ENCODE results near the gene HOXB5. TPM values are rescaled to one million over a fixed set of nuclear protein-coding genes. Genes with fewer than 3 reads are reported as not detected.

HOXB5 gene
- total RNA-seq, 5 donors from 2014 or later (not counting 1 experiment from before 2014, with no cell fraction given): not detected

DNA sequence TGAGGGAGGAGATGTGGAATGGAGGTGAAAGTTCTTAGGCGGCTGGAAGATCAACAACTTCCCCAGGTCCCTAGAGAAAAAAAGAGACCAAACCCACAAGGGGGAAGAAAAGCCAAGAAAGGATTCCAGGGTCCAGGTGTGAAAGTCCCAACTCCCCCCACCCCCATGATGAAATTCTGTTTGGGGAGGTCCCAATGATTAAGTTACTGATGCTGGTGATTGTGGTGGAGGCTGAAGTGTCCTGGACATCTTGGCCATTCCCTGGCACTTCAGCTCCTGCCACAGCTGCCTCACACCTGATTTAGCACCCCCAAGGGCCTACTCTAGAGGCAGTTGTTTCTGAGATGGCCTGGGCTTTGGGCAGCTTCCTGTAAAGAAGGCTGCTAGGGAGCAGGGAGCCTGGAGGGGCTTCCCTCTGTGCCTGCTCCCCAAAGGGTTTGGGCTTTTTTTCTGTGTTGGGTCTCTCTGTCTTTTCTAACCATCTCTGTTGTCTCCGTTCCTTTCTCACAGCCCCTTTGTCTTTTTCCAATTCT lies 28.5 kb downstream of the HOXB5 start:
- Mint-ChIP-seq H3K27me3 (peaks cover 7 to 26% of the 10 kb centered on the region in 2 donors), H3K4me1 (peaks cover 0 to 27% (median 16%) of the 10 kb centered on the region in 3 donors), H3K36me3 (peaks cover 8% of the 10 kb centered on the region), H3K4me3 (peak overlapping the region in 1 of 3 donors; percentile 34), H3K27ac (no peak overlapping the region), H3K9me3 (no peaks in the 10 kb centered on the region)
- Histone ChIP-seq H3K27ac (ENCODE audit: low read length) (no peak overlapping the region), H3K4me1 (ENCODE audit: control insufficient read depth in 1 of 2, extremely low read depth in 1 of 2, insufficient read depth in 2 of 2, low read length in 2 of 2) (peaks cover 2 to 16% of the 10 kb centered on the region in 2 experiments), H3K4me3 (ENCODE audit: control insufficient read depth in 1 of 2, extremely low read depth in 1 of 2, low read length in 1 of 2) (no peak overlapping the region), H3K36me3 (ENCODE audit: control insufficient read depth in 2 of 2, extremely low read depth in 1 of 2, insufficient read depth in 1 of 2, low read length in 1 of 2) (no peaks in the 10 kb centered on the region), H3K27me3 (replicated peaks in 1 of 2; ENCODE audit: control insufficient read depth in 2 of 2, extremely low read depth in 1 of 2, insufficient read depth in 2 of 2, low read length in 1 of 2) (peaks cover 0 to 35% of the 10 kb centered on the region in 2 experiments), H3K9me3 (no peaks in the 10 kb centered on the region)
- WGBS (ENCODE audit: insufficient coverage): no CpG with 5 or more reads among the region's 2 CpGs
- ChIA-PET POLR2A (interaction anchor here in 1 of 2 donors (0.5 kb wide), 1 partner anchor 12 kb away, joined by 3 read pairs; no protein-coding TSS in a partner anchor), CTCF (no interaction called here)
- no peak for ATAC-seq (replicated peaks in 1 of 4)
- DNase-seq: no peak

DNA sequence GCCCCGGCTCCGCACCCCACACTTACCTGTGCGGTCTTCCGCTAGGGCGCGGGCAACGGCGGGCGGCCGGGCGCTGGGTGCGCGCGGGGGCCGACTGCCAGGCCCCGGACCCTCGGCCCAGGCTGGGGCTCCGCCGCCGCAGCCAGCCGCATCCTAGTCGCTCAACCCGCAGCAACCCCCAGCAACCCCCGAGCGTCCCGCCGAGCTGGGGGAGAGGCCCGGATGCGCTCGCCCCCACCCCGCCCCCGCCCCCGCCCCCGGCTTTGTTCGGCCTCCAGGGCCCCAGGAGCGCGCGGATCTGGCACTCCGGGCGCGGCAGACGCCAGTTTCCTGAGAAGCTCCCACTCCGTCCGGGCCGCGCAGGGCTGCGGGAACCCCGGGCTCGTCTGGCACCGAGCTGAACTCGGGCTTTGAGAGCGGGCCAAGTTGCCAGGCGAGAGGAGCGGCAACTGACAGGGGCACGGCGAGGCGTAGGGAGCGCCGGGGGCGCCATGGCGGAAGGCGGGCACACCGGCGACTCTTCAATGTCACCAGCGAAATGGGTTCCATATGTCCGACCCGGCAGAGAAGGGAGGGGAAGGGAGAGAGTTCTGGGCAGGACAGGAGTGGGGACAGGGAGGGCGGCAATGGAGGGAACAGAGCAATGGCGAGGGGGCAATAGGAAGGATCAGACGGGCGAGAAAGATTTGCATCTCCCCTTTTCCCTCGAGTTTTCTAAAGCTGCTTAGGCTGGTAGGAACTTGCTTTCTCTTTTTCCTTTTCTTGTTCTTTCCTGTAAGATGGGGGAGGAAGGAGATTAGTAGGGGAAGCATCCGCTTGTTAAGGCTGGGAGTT lies 29.2 kb downstream of the HOXB5 start:
- H3K27me3 ChIP-seq (replicated peaks in 1 of 2; ENCODE audit: control insufficient read depth in 2 of 2, extremely low read depth in 1 of 2, insufficient read depth in 2 of 2, low read length in 1 of 2): peaks cover 0 to 39% of the 10 kb centered on the region in 2 experiments
- ChIA-PET POLR2A (interaction anchor here in 1 of 2 donors (0.5 kb wide), 1 partner anchor 13 kb away, joined by 3 read pairs; no protein-coding TSS in a partner anchor), CTCF (no interaction called here)
- no peaks in the 10 kb centered on the region for H3K9me3 ChIP-seq
- Mint-ChIP-seq H3K4me3 (peak overlapping the region in 2 of 3 donors; percentile 34 to 53), H3K36me3 (peaks cover 8% of the 10 kb centered on the region), H3K9me3 (no peaks in the 10 kb centered on the region), H3K27ac (no peak overlapping the region), H3K4me1 (peaks cover 0 to 27% (median 16%) of the 10 kb centered on the region in 3 donors), H3K27me3 (peaks cover 7 to 20% of the 10 kb centered on the region in 2 donors)
- DNase-seq (no peak), ATAC-seq (replicated peaks in 1 of 4) (peak; percentile 40 to 47 (median 44))
- no peaks in the 10 kb centered on the region for H3K36me3 ChIP-seq (ENCODE audit: control insufficient read depth in 2 of 2, extremely low read depth in 1 of 2, insufficient read depth in 1 of 2, low read length in 1 of 2)
- H3K27ac ChIP-seq (ENCODE audit: low read length): no peak overlapping the region
- H3K4me1 ChIP-seq (ENCODE audit: control insufficient read depth in 1 of 2, extremely low read depth in 1 of 2, insufficient read depth in 2 of 2, low read length in 2 of 2): peaks cover 2 to 16% of the 10 kb centered on the region in 2 experiments
- 60% methylated on average over 45 of the region's 73 CpGs for WGBS (ENCODE audit: insufficient coverage)
- H3K4me3 ChIP-seq (ENCODE audit: control insufficient read depth in 1 of 2, extremely low read depth in 1 of 2, low read length in 1 of 2): no peak overlapping the region

DNA sequence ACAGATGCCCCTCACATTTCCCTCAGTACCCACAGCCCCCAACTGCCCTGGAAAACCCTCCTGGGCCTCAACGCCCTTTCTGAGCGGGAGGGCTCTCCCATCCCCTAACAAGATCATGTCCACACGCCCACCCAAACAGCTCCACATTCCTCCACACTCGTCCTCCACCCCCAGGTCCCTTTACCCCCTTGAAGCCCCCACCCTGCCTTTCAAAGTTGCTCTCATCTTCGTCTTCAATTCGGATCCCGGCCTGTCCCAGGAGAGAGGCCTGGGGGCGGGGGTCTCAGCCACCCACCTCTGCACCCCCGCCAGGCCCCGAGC lies 29.8 kb downstream of the HOXB5 start:
- Histone ChIP-seq H3K27me3 (replicated peaks in 1 of 2; ENCODE audit: control insufficient read depth in 2 of 2, extremely low read depth in 1 of 2, insufficient read depth in 2 of 2, low read length in 1 of 2) (peaks cover 0 to 41% of the 10 kb centered on the region in 2 experiments), H3K4me3 (ENCODE audit: control insufficient read depth in 1 of 2, extremely low read depth in 1 of 2, low read length in 1 of 2) (no peak overlapping the region), H3K4me1 (ENCODE audit: control insufficient read depth in 1 of 2, extremely low read depth in 1 of 2, insufficient read depth in 2 of 2, low read length in 2 of 2) (peaks cover 2 to 16% of the 10 kb centered on the region in 2 experiments), H3K36me3 (ENCODE audit: control insufficient read depth in 2 of 2, extremely low read depth in 1 of 2, insufficient read depth in 1 of 2, low read length in 1 of 2) (no peaks in the 10 kb centered on the region), H3K27ac (ENCODE audit: low read length) (no peak overlapping the region), H3K9me3 (no peaks in the 10 kb centered on the region)
- peaks cover 0 to 24% (median 16%) of the 10 kb centered on the region in 3 donors for H3K4me1 Mint-ChIP-seq
- POLR2A ChIA-PET: no interaction called here
- CTCF ChIA-PET: no interaction called here
- H3K27ac Mint-ChIP-seq: no peak overlapping the region
- H3K36me3 Mint-ChIP-seq: peaks cover 5% of the 10 kb centered on the region
- 93% methylated on average over 8 of the region's 10 CpGs for WGBS (ENCODE audit: insufficient coverage)
- DNase-seq (no peak), ATAC-seq (replicated peaks in 1 of 4) (no peak)
- H3K9me3 Mint-ChIP-seq: no peaks in the 10 kb centered on the region
- peak overlapping the region in 1 of 3 donors; percentile 53 for H3K4me3 Mint-ChIP-seq
- H3K27me3 Mint-ChIP-seq: peaks cover 10 to 16% of the 10 kb centered on the region in 2 donors

DNA sequence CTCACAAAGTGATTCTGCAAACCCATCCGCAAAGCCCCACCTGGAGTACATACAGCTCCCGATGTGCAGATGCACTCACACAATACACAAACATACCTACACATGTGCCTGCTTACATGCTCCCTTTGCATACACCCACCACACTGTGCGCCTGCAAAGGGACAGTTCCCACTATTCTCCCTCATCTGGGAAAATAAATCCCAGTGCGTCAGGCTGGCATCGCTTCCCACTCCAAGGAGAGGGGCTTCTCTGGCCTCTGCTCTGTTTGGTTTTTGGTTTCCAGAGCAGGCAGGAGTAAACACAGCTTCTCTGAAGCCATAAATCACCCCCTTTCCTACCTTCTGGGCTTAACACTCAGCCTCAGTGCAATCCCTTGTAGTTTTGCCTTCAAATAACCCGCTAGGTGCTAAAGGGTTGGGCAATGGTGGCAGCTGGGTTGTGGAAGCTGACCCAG lies 30.2 kb downstream of the HOXB5 start:
- H3K27ac Mint-ChIP-seq: no peak overlapping the region
- Histone ChIP-seq H3K36me3 (ENCODE audit: control insufficient read depth in 2 of 2, extremely low read depth in 1 of 2, insufficient read depth in 1 of 2, low read length in 1 of 2) (no peaks in the 10 kb centered on the region), H3K27ac (ENCODE audit: low read length) (no peak overlapping the region), H3K27me3 (replicated peaks in 1 of 2; ENCODE audit: control insufficient read depth in 2 of 2, extremely low read depth in 1 of 2, insufficient read depth in 2 of 2, low read length in 1 of 2) (peaks cover 0 to 38% of the 10 kb centered on the region in 2 experiments), H3K9me3 (no peaks in the 10 kb centered on the region), H3K4me3 (ENCODE audit: control insufficient read depth in 1 of 2, extremely low read depth in 1 of 2, low read length in 1 of 2) (no peak overlapping the region), H3K4me1 (ENCODE audit: control insufficient read depth in 1 of 2, extremely low read depth in 1 of 2, insufficient read depth in 2 of 2, low read length in 2 of 2) (peaks cover 2 to 16% of the 10 kb centered on the region in 2 experiments)
- H3K4me3 Mint-ChIP-seq: peak overlapping the region in 1 of 3 donors; percentile 53
- POLR2A ChIA-PET: interaction anchor here in 1 of 2 donors (0.5 kb wide), 1 partner anchor 1915 kb away, joined by 9 read pairs; no protein-coding TSS in a partner anchor
- no peak for ATAC-seq (replicated peaks in 1 of 4)
- DNase-seq: no peak
- H3K4me1 Mint-ChIP-seq: peaks cover 0 to 20% (median 12%) of the 10 kb centered on the region in 3 donors
- WGBS (ENCODE audit: insufficient coverage): 100% methylated on average over 6 of the region's 6 CpGs
- H3K9me3 Mint-ChIP-seq: no peaks in the 10 kb centered on the region
- peaks cover 5% of the 10 kb centered on the region for H3K36me3 Mint-ChIP-seq
- CTCF ChIA-PET: no interaction called here
- peaks cover 13 to 17% of the 10 kb centered on the region in 2 donors for H3K27me3 Mint-ChIP-seq

DNA sequence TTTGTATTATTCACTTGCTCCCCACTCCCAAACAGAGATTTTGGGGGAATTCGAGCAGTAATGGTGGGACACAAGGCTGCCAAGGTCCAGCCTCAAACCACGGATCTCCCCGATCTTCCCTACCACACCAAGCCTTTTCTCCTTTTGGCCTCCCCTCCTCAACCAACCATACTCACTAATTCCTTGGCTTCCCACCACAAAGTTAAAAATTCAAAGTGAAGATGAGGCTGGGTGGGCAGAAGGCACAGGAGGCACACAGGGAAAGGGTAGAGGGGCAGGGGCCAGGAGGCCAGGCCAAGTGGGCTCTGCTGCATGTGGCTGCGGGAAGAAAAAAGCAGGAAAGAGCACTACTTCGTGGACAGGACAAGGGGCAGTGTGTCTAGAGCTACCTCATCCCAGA lies 30.6 kb downstream of the HOXB5 start:
- peaks cover 3% of the 10 kb centered on the region for H3K36me3 Mint-ChIP-seq
- no peak overlapping the region for H3K27ac Mint-ChIP-seq
- ChIA-PET POLR2A (interaction anchor here in 1 of 2 donors (0.5 kb wide), 1 partner anchor 1915 kb away, joined by 9 read pairs; no protein-coding TSS in a partner anchor), CTCF (no interaction called here)
- no peak overlapping the region for H3K4me3 Mint-ChIP-seq
- H3K4me1 Mint-ChIP-seq: peaks cover 0 to 17% (median 10%) of the 10 kb centered on the region in 3 donors
- H3K36me3 ChIP-seq (ENCODE audit: control insufficient read depth in 2 of 2, extremely low read depth in 1 of 2, insufficient read depth in 1 of 2, low read length in 1 of 2): no peaks in the 10 kb centered on the region
- H3K27me3 Mint-ChIP-seq: peaks cover 16 to 18% of the 10 kb centered on the region in 2 donors
- H3K9me3 ChIP-seq: no peaks in the 10 kb centered on the region
- no peak overlapping the region for H3K27ac ChIP-seq (ENCODE audit: low read length)
- no peak overlapping the region for H3K4me3 ChIP-seq (ENCODE audit: control insufficient read depth in 1 of 2, extremely low read depth in 1 of 2, low read length in 1 of 2)
- peaks cover 2 to 16% of the 10 kb centered on the region in 2 experiments for H3K4me1 ChIP-seq (ENCODE audit: control insufficient read depth in 1 of 2, extremely low read depth in 1 of 2, insufficient read depth in 2 of 2, low read length in 2 of 2)
- H3K27me3 ChIP-seq (replicated peaks in 1 of 2; ENCODE audit: control insufficient read depth in 2 of 2, extremely low read depth in 1 of 2, insufficient read depth in 2 of 2, low read length in 1 of 2): peaks cover 0 to 41% of the 10 kb centered on the region in 2 experiments
- no peaks in the 10 kb centered on the region for H3K9me3 Mint-ChIP-seq
- no peak for DNase-seq
- ATAC-seq (replicated peaks in 1 of 4): no peak
- WGBS (ENCODE audit: insufficient coverage): 93% methylated on average over 5 of the region's 5 CpGs

Measured in T-cell (primary cell).